HG02610 (cell line): ENCODE results near the gene MVP.

Experiments used
- ATAC-seq: cut with Tn5 transposase; IDR thresholded peaks from one replicate; pipeline ENCODE4 v1.9.1; 2021; ENCODE audit warnings: mild to moderate bottlenecking, moderate library complexity; ENCODE audit not compliant: unreplicated experiment

The MVP gene

DNA sequence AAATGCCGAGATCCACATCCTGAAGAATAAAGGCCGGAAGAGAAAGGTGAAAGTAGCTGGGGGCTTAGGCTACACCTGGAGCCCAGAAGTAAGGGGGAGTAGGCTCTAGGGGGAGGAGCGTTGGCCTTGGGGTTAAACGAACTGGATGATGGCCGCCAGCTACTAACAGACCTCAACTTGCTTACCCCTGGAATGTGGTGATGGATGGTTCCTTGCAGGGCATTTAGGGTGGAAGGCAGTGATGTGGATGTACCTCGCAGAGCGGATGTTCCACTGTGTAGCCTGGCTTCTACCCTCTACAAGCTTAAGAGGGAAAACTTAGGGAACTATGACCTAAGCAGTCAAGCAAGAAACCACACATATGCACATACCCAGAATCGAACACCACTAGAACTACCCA is 16.2 kb upstream of the MVP start:
- ATAC-seq: no peak

DNA sequence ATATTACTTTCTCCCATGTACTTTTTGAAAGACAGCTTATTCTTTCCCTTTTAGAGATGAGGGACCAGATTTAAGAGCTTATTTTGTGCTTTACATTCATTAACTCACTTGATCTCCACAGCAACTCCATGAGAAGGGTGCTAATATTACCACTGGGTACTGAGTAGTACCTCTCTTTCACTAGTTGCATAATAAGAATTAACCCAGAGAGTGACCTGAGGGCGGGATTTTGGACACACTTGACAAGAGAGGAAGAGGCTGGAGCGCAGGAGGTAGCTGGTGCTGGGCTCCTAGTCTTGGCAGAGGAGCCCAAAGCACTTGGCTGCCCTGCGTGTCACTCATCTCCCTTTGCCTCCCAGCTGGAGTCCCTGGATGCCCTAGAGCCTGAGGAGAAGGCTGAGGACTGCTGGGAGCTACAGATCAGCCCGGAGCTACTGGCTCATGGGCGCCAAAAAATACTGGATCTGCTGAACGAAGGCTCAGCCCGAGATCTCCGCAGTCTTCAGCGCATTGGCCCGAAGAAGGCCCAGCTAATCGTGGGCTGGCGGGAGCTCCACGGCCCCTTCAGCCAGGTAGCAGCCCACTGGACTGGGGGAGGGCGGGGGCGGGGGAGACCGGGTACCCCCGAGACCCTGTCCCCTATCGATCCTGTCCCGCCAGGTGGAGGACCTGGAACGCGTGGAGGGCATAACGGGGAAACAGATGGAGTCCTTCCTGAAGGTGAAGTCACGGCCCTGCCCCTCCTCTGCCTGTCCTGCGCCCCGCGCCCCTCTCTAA is 15.6 kb upstream of the MVP start:
- ATAC-seq: no peak

DNA sequence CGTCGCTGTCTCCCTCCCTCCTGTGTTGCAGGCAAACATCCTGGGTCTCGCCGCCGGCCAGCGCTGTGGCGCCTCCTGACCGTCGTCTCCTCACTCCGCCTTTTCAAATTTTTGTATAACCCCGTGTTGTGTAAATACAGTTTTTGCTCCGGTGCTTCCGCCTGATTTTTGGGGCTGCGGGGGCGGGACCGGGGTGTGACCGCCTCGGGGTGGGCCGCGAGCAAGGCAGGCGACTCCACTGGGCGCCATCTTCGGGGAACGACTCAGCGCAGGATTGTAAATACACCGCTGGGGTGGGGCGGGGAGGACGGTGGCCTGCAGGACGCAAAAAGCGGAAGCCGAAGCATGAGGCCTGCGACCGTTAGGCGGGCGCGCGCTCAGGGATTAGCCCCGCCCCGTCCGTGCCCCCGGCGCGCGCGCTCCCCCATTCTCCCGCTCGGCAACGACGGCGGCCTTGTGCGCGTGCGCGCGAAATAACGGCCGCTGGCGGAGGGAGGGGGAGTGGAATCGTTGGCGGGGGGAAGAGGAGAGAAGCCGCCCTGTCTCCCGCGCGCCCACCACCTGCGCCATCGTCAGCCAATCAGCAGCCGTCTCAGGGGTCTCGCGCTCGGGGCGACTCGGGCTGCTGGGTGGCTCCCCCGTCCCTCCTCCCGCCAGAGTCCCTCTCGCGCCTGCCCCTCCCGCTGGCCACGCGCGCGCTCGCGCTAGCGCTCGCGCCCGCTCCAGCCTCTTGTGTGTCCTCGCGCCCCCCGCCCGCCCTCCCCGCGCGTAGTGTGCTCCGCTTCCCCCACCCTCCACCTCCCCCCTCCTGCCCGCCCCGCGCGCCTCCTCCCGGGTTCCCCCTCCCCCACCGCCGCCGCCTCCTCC is 14.8 kb upstream of the MVP start:
- peak; percentile 38 for ATAC-seq

DNA sequence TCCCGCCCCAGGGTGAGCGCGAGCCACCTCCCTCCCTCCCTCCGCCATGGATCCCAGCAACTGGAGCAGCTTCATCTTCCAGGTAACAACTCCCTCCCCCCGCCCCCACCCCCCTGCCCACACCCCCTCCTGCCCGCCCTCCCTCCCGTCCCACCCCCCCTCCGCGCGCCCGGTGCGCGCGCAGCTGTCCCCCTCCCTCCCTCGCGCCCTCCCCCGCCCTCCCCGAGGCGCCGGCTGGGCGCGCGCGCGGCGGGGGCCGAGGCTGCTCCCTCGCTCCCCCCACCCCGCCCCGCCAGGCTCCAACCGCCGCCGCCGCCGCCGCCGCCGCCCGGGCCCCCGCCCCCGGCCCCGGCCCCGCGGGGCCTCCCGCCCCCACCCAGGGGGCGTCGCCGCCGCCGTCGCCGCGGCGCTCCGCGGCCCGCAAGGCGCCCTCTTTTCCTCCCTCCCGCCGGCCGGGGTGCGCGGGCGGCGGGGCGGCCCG is 14.1 kb upstream of the MVP start, which contains the start of gene MAZ:
TSS of gene MAZ (plus strand) at position 431 of the 481 bp plus-strand sequence. CDS start 173 bp downstream, outside the sequence.
- no peak for ATAC-seq

DNA sequence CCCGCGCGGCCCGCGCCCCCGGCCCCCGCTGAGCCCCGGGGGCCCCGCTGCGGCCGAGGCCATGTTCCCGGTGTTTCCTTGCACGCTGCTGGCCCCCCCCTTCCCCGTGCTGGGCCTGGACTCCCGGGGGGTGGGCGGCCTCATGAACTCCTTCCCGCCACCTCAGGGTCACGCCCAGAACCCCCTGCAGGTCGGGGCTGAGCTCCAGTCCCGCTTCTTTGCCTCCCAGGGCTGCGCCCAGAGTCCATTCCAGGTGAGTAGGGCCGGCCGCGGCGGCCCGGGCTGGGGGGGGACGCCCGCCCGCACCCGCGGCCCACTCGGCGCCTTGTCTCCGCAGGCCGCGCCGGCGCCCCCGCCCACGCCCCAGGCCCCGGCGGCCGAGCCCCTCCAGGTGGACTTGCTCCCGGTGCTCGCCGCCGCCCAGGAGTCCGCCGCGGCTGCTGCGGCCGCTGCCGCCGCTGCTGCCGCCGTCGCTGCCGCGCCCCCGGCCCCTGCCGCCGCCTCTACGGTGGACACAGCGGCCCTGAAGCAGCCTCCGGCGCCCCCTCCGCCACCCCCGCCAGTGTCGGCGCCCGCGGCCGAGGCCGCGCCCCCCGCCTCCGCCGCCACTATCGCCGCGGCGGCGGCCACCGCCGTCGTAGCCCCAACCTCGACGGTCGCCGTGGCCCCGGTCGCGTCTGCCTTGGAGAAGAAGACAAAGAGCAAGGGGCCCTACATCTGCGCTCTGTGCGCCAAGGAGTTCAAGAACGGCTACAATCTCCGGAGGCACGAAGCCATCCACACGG is 13.4 kb upstream of the MVP start:
- ATAC-seq: no peak

DNA sequence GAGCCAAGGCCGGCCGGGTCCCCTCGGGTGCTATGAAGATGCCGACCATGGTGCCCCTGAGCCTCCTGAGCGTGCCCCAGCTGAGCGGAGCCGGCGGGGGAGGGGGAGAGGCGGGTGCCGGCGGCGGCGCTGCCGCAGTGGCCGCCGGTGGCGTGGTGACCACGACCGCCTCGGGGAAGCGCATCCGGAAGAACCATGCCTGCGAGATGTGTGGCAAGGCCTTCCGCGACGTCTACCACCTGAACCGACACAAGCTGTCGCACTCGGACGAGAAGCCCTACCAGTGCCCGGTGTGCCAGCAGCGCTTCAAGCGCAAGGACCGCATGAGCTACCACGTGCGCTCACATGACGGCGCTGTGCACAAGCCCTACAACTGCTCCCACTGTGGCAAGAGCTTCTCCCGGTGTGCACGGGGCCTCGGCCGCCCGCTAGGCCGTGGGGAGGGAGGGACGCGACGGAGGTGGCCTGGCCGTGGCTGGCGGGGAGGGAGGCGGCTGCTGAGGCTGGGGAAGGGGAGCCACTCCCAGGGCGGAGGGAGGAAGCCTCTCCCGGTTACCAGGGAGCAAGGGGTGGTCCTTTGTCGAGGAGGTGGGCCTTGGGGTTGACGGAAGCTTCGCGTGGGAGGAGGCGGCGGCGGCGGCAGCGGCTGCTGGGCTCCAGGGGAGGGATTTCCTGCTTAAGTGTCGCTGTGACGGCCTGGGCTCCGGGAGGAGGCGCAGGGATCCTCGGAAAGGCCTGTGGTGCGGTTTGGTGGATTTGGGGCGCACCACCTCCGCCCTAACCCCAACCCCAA is 12.6 kb upstream of the MVP start:
- ATAC-seq: no peak

DNA sequence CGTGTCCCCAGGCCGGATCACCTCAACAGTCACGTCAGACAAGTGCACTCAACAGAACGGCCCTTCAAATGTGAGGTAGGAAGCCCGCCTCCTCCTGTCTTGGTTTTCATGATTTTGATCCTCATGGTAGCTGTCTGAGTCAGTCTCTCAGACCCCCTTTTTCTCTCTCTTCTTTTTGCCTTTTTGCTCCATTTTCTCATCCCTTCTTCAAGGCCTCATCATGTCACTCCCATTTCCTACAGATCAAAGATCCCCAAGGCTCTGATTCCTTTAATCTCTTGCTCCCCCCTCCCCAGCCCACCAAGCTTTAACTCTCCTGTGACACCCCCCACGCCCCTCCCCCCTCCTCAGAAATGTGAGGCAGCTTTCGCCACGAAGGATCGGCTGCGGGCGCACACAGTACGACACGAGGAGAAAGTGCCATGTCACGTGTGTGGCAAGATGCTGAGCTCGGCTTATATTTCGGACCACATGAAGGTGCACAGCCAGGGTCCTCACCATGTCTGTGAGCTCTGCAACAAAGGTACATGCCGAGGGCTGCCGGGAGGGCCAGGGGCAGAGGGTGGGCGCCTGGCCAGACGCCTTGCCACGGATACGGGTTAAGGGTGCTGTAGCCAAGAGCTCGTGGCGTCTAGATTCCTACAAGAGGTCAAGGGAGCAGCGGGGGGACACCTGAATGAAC is 11.9 kb upstream of the MVP start:
- ATAC-seq: no peak

DNA sequence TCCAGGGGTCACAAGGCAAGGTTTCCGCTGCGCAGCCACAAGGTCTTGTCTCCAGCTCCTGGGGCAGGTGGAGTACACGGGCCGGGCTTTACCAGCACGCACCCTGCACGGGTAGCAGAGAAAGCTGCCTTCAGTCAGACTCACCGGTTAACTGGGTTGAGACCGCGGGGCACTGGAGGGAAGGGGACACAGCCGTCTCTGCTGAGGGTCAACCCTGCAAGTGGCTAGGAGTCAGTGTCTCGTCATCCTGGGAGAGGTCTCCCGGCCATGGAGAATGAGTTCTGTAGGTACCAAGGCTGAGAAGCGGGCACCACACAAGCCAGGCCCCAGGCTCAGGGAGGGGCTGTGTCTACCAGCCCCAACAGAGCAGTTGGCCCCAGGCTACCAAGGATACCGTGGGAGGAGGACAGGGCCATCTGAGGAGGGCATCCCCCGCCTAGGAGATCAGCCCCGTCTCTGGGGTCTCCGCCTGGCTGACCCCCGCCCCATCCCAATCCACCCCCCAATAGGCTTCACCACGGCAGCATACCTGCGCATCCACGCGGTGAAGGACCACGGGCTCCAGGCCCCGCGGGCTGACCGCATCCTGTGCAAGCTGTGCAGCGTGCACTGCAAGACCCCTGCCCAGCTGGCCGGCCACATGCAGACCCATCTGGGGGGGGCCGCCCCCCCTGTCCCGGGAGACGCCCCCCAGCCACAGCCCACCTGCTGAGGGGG is 11.1 kb upstream of the MVP start:
- ATAC-seq: no peak

DNA sequence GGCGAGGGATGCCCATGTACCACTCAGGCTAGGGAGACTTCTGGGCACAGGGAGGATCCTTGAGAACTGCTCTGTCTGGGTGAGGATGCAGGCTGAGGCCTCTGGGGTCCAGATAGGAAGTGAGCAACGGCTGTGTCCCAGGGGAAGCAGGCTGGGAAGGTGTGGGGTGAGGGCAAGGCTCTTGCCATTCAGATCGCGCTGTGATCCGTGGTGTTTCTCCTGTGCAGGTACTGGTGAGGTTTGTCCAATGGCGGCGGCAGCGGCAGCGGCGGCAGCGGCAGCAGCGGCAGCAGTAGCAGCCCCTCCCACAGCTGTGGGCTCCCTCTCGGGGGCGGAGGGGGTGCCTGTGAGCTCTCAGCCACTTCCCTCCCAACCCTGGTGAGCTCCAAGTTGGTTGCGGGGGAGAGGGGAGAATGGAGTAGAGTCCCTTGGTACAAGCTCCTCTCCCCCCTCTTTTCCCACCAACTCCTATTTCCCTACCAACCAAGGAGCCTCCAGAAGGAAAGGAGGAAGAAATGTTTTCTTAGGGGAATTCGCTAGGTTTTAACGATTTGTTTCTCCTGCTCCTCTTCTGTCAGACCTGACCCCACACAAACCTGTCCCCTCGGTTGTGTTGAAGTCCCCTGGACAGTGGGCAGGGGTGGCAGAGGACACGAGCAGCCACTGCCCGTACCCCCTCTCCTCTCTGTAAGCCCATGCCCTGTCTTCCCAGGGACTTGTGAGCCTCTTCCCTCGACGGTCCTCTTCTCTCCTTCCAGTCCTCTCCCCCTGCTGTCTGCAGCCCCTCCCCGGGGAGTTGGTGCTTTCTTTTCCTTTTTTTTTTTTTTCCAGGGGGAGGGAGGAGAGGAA is 10.2 kb upstream of the MVP start:
- no peak for ATAC-seq

DNA sequence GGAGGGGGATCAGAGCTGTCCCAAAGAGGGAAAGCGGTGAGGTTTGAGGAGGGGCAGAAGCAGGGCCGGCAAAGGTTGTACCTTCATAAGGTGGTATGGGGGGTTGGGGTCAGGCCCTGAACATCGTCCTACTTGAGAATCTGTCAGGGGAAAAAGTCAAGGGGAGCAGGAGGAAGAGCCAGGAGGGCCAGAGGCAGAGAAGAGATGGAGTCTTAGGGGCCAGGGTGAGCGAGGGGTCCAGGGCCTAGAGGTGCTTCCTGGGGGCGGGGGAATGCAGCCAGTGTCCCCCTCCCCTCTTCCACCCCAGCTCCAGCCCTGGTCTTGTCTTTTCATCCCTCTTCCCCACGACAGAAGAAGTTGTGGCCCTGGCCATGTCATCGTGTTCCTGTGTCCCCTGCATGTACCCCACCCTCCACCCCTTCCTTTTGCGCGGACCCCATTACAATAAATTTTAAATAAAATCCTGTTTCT is 9.5 kb upstream of the MVP start:
- no peak for ATAC-seq

DNA sequence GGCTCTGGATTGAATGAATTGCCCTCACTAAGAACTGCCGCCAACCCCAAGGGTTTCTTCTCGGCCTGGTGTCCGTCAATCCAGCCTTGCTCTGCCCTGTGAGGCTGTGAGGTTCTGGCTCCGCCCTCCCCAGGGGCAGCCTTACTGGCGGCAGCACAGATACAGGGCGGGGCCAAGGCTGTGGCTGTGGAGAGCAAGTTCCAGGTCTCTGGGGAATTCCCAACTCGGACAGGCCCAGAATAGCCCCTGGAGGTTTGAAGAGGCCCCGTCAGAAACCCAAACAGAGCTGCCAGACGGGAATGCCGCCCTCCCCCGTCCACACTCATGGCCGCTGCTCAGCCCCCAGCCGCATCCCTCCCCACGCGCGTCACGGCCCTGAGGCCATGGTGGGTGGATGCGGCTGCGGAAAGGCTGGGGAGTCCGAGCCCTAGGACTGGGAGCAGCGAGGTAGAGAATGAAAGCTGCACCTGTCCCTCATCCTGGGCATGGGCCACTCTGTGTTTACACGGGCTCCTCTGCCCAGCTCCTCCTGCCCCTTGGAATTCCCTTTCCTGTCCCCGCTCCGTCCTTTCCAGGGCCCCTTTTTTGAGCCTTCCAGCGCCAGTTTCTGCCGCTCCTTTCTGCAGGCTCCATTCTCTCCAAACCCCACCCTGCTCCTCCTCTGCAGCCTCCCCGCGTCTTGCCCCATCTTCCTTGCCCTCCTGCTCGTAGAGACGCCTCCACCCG is 8.9 kb upstream of the MVP start:
- ATAC-seq: peak; percentile 46

DNA sequence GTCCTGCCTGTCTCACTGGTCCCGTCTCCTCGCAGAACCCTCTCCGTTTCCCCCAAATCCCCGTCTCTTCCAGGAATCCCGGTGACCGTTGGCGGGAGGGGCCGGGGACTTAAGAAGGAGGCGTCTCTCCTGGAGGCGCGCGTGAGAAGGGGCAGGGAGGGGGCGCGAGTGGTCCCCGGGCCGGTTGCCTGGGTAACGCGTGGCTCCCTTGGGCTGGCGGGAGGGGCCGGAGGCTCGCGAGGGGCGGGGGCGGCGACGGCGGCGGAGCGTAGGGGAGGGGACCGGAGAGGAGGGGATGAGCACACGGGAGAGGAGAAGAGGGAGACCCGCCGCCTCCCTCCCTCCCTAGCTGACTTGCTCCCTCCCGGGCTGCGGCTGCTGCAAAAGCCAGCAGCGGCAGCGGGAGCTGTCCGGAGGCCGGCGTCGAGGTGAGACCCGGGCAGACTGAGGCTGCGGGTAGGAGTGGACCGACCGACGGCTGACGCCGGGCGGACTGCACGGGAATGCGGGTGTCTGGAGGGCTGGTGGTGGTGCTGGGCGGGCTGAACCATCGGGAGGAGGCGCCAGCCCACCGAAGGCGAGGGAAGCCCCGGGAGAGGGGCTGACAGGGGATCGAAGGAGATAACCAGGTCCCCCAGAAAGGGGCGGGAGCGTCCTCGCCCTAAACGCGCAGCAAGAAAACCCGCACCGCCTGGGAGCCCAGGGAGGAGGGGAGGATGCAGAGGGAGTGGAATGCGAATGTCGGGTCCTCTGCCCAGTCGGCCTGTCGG is 8.2 kb upstream of the MVP start, which contains the start of gene PRRT2:
TSS of gene PRRT2 (plus strand) at position 298 of the 770 bp plus-strand sequence. CDS start 862 bp downstream, outside the sequence.
- ATAC-seq: no peak

DNA sequence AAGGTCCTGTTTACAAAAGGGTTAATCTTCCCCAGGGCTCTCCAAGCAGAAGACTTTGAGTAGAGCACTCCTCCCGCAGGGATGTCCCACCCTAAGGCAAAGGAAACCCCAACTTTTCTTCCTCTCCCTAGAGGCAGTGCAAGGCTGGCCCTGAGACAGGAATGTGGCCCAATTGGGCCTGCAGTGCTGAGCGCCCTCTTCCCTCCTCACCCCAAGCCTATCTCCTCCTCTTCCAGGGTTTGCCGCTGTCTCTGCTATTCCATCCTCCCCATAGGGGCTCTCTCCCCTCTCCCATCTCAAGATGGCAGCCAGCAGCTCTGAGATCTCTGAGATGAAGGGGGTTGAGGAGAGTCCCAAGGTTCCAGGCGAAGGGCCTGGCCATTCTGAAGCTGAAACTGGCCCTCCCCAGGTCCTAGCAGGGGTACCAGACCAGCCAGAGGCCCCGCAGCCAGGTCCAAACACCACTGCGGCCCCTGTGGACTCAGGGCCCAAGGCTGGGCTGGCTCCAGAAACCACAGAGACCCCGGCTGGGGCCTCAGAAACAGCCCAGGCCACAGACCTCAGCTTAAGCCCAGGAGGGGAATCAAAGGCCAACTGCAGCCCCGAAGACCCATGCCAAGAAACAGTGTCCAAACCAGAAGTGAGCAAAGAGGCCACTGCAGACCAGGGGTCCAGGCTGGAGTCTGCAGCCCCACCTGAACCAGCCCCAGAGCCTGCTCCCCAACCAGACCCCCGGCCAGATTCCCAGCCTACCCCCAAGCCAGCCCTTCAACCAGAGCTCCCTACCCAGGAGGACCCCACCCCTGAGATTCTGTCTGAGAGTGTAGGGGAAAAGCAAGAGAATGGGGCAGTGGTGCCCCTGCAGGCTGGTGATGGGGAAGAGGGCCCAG is 7.3 kb upstream of the MVP start:
- no peak for ATAC-seq

DNA sequence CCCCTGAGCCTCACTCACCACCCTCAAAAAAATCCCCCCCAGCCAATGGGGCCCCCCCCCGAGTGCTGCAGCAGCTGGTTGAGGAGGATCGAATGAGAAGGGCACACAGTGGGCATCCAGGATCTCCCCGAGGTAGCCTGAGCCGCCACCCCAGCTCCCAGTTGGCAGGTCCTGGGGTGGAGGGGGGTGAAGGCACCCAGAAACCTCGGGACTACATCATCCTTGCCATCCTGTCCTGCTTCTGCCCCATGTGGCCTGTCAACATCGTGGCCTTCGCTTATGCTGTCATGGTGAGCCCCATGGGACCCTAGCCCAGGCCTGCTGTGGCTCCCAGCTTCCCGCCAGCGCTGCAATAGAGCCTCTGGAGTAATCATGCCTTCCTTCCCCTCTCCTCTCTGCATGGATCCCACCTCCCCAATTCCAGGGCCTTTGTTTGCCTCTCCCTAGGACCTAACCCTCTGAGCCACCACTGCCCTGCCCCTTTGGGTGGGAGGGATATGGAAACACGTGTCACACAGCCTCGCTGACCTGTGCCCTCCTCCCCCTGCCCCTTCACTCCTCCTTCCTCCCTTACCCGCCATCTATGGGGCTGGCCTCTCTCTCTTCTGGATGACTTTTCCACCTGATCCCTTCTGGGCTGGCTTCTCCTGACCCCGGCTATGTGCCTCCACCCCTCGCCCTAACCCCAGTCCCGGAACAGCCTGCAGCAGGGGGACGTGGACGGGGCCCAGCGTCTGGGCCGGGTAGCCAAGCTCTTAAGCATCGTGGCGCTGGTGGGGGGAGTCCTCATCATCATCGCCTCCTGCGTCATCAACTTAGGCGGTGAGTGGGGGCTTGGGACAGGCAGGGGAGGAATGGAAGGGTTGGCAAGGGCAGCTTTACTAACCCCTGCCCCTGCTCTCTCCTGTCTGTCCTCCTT is 6.4 kb upstream of the MVP start:
- no peak for ATAC-seq
